ENCODE measurements around the gene ASCC3.
"Not testable (repeated sequence)": the region's sequence is repeated elsewhere in the genome, so short reads cannot be mapped to it uniquely, and the experiment has no call there.

Gene ASCC3

GRCh38 chr6:100657678-100658330, 223.3 kb downstream of the ASCC3 start:
- no peak for DNase-seq

- DNase-seq, result not testable (repeated sequence)
Measured at GRCh38 chr6:100641147-100641546, 240.0 kb downstream of the ASCC3 start.

- no peak for DNase-seq
Measured at GRCh38 chr6:100633096-100633777, 247.9 kb downstream of the ASCC3 start.

- no peak for DNase-seq
Measured at GRCh38 chr6:100630536-100630935, 250.6 kb downstream of the ASCC3 start.

- DNase-seq, result no peak
Measured at GRCh38 chr6:100627911-100628758, 253.0 kb downstream of the ASCC3 start.

- no peak for DNase-seq
Measured at GRCh38 chr6:100626721-100627120, 254.4 kb downstream of the ASCC3 start.

GRCh38 chr6:100622907-100623692, 258.0 kb downstream of the ASCC3 start:
- DNase-seq, result no peak

- no peak for DNase-seq
Measured at GRCh38 chr6:100620085-100620840, 260.9 kb downstream of the ASCC3 start.

GRCh38 chr6:100618351-100618671, 262.8 kb downstream of the ASCC3 start:
- DNase-seq, result no peak

- no peak for DNase-seq
Measured at GRCh38 chr6:100617633-100618350, 263.3 kb downstream of the ASCC3 start.

- DNase-seq, result no peak
Measured at GRCh38 chr6:100614933-100615332, 266.2 kb downstream of the ASCC3 start.

- no peak for DNase-seq
Measured at GRCh38 chr6:100614386-100614785, 266.7 kb downstream of the ASCC3 start.

GRCh38 chr6:100613656-100614055, 267.5 kb downstream of the ASCC3 start:
- no peak for DNase-seq

GRCh38 chr6:100612094-100612493, 269.0 kb downstream of the ASCC3 start:
- DNase-seq, result no peak

- DNase-seq, result no peak
Measured at GRCh38 chr6:100599088-100599770, 281.9 kb downstream of the ASCC3 start.

- DNase-seq, result no peak
Measured at GRCh38 chr6:100595456-100595855, 285.7 kb downstream of the ASCC3 start.

- no peak for DNase-seq
Measured at GRCh38 chr6:100593522-100593921, 287.6 kb downstream of the ASCC3 start.

GRCh38 chr6:100592929-100593328, 288.2 kb downstream of the ASCC3 start:
- no peak for DNase-seq

GRCh38 chr6:100577425-100577824, 303.7 kb downstream of the ASCC3 start:
- DNase-seq, result no peak

- no peak for DNase-seq
Measured at GRCh38 chr6:100575921-100576320, 305.2 kb downstream of the ASCC3 start.

- no peak for DNase-seq
Measured at GRCh38 chr6:100574836-100575235, 306.3 kb downstream of the ASCC3 start.

All from cerebellar nuclear complex (tissue), 1 donor.